Spleen (tissue), 11 donors: ENCODE data around the gene ANO7. TPM values are rescaled to one million over a fixed set of nuclear protein-coding genes. Genes with fewer than 3 reads are reported as not detected.

Source experiments
- DNase-seq: peaks from one replicate; pipeline ENCODE4 v3.0.0-alpha.2; 2020
- H3K27ac ChIP-seq, 8 donors: fragments of 200-600 bp; sonication (generic) in 7 of 8; 1 replicate in 4 of 8; 2 replicates in 4 of 8; pipeline versions ENCODE4 v1.5.0 to v1.8.0; 2016 to 2021; ENCODE audit warnings: inconsistent platforms in 4 of 8, mild to moderate bottlenecking in 4 of 8, moderate library complexity in 1 of 8
- H3K27me3 ChIP-seq, 7 donors: fragments of 200-600 bp; sonication (generic) in 6 of 7; replicated peaks in 1 of 7; 1 replicate in 4 of 7; 2 replicates in 3 of 7; pipeline versions ENCODE4 v1.5.0 to v1.8.0; 2016 to 2021; ENCODE audit warnings: inconsistent platforms in 3 of 7, mild to moderate bottlenecking in 1 of 7
- H3K36me3 ChIP-seq, 6 donors: fragments of 200-600 bp; sonication (generic) in 5 of 6; 1 replicate in 4 of 6; 2 replicates in 2 of 6; pipeline versions ENCODE4 v1.5.0 to v1.8.0; 2016 to 2021; ENCODE audit warnings: inconsistent platforms in 2 of 6
- H3K4me1 ChIP-seq, 6 donors: fragments of 200-600 bp; sonication (generic) in 5 of 6; 1 replicate in 3 of 6; 2 replicates in 3 of 6; pipeline versions ENCODE4 v1.5.0 to v1.8.0; 2016 to 2021; ENCODE audit warnings: inconsistent platforms in 3 of 6
- H3K4me3 ChIP-seq, 8 donors: fragments of 200-600 bp; sonication (generic) in 7 of 8; 1 replicate in 4 of 8; 2 replicates in 4 of 8; pipeline versions ENCODE4 v1.5.0 to v1.8.0; 2016 to 2021; ENCODE audit warnings: inconsistent platforms in 4 of 8, mild to moderate bottlenecking in 4 of 8, moderate library complexity in 2 of 8
- H3K9me3 ChIP-seq, 8 donors: fragments of 200-600 bp; sonication (generic) in 7 of 8; 1 replicate in 4 of 8; 2 replicates in 4 of 8; pipeline versions ENCODE4 v1.5.0 to v1.8.0; 2016 to 2021; ENCODE audit warnings: inconsistent platforms in 4 of 8
- POLR2A ChIP-seq, 3 donors: fragments of 450-650 bp; IDR thresholded peaks; one replicate each; pipeline ENCODE4 v1.5.1; 2017; ENCODE audit warnings: antibody characterized with exemption in 3 of 3, mild to moderate bottlenecking in 1 of 3
- POLR2AphosphoS5 ChIP-seq, 3 donors: sonication (generic); formaldehyde crosslinking; IDR thresholded peaks; one replicate each; pipeline ENCODE4 v1.5.1; 2017; ENCODE audit warnings: antibody characterized with exemption in 3 of 3
- WGBS, 5 donors: extraction: QIAGEN DNeasy Blood & Tissue Kit in 3 of 5; methylation state at CpG; one replicate each; pipeline versions ENCODE4 v1.1.5 to v1.1.7; 2013 to 2018; 5-methylcytosine and 5-hydroxymethylcytosine counted together
- intact Hi-C: fragments of 100-400 bp; cut with DNase I; formaldehyde crosslinking; loops from one replicate; pipeline ENCODE4 v1.15.0; 2023; ENCODE audit warnings: low total_unique reads
- polyA plus RNA-seq, 3 donors: library from polyadenylated mRNA; stranded (reverse); fragments of 200-250 nt; gene quantifications; one replicate each; pipeline ENCODE4 v1.2.1, GENCODE V29; 2013
- total RNA-seq, 7 donors: library from RNA; depleted of rRNA in 3 of 7; stranded (reverse); fragments of >200 nt in 3 of 7; fragmentation: NEBNext Ultra II Directional in 4 of 7; extraction: Animal tissue kit (Norgen Biotek cat#: 25700) in 4 of 7; gene quantifications; one replicate each; pipeline versions ENCODE4 v1.1.0 to v1.2.1, GENCODE V29; 2016 to 2021
- TF ChIP-seq, protein P1 (sequence below), 11 experiments: fragments of 200-600 bp in 7 of 11; fragments of 450-650 bp in 4 of 11; sonication (generic) in 4 of 11; IDR thresholded peaks in 8 of 11; conservative IDR thresholded peaks in 3 of 11; 1 replicate in 7 of 11; 2 replicates in 4 of 11; pipeline versions ENCODE4 v1.4.0 to v1.8.0; 2016 to 2021; ENCODE audit warnings: antibody characterized with exemption in 11 of 11, inconsistent platforms in 4 of 11, mild to moderate bottlenecking in 1 of 11
- donor health status: healthy with polysubstance abuse.
- donor health status: DM: no; HTN: no; CAD: no; lungs with moderate emphysema.
- donor health status: DM: no; HTN: no; CAD: no.
- donor health status: Bipolar disorder and iron deficiency.
- donor health status: healthy.
- donor health status: DM: no; HTN: no; CAD: no.
- donor health status: DM: yes; HTN: yes; CAD: no.

The ANO7 gene
- total and polyA plus RNA-seq, 10 donors: 0.46 to 3.5 (median 2.4) TPM

DNA sequence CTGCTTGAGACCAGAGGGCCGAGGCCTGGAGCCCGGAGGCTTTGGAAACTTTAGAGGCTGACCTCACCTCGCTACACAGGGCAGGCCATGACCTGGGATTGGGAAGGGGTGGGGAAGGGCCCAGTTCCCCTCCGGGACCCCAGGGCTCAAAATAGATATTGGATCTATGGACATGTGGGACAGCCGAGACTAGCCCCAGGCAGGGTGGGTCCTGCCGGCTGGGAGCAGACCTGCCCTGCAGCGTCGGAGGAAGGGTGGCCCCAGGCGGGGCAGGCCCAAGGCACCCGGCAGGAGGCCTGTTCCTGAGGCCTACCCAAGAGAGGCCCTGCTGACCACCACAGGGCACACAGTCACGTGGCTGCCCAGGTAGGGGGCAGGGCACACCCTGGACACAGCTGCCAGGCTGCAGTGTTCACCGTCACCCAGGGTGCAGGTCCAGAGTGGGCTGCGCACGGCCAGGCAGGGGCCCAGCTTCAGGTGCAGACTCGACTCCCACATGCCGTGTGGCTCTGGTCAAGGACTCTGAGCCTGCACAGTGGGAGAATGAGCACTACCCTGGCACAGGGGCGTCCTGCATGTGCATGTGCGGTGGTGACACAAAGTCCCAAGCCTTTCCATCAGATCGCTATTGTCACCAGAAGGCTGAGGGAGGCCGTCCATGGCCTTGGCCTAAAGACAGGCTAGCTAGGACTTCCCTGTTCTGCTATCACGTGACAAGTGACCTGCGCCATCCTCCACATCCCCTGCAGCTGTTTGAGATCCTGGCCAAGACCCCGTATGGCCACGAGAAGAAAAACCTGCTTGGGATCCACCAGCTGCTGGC, 13.2 kb downstream of the ANO7 start:
- intact Hi-C loops: no loop called here
- Histone ChIP-seq H3K4me1 (no peaks in the 10 kb centered on the region), H3K9me3 (no peaks in the 10 kb centered on the region), H3K4me3 (no peak overlapping the region), H3K27me3 (no peaks in the 10 kb centered on the region), H3K36me3 (no peaks in the 10 kb centered on the region), H3K27ac (no peak overlapping the region)
- WGBS, 5 donors: 72 to 83% (median 78%) methylated on average over 11 to 24 of the region's 24 CpGs
- TF ChIP-seq POLR2AphosphoS5 (IDR thresholded peaks at IDR 0.05) (no peak), POLR2A (IDR thresholded peaks at IDR 0.05) (no peak)
- TF ChIP-seq, protein P1, sequence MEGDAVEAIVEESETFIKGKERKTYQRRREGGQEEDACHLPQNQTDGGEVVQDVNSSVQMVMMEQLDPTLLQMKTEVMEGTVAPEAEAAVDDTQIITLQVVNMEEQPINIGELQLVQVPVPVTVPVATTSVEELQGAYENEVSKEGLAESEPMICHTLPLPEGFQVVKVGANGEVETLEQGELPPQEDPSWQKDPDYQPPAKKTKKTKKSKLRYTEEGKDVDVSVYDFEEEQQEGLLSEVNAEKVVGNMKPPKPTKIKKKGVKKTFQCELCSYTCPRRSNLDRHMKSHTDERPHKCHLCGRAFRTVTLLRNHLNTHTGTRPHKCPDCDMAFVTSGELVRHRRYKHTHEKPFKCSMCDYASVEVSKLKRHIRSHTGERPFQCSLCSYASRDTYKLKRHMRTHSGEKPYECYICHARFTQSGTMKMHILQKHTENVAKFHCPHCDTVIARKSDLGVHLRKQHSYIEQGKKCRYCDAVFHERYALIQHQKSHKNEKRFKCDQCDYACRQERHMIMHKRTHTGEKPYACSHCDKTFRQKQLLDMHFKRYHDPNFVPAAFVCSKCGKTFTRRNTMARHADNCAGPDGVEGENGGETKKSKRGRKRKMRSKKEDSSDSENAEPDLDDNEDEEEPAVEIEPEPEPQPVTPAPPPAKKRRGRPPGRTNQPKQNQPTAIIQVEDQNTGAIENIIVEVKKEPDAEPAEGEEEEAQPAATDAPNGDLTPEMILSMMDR (IDR thresholded peaks at IDR 0.05 in 8 of 11, conservative IDR thresholded peaks at IDR 0.05 in 3 of 11): no peak
- DNase-seq: no peak

GRCh38 chr2:241202268-241202585, 13.8 kb downstream of the ANO7 start:
- 87 to 97% (median 91%) methylated on average over 4 to 15 of the region's 15 CpGs for WGBS, 5 donors
- TF ChIP-seq, protein P1 (IDR thresholded peaks at IDR 0.05 in 8 of 11, conservative IDR thresholded peaks at IDR 0.05 in 3 of 11): no peak
- no peak for TF ChIP-seq POLR2AphosphoS5 (IDR thresholded peaks at IDR 0.05)
- TF ChIP-seq POLR2A (IDR thresholded peaks at IDR 0.05): no peak
- Histone ChIP-seq H3K4me3 (no peak overlapping the region), H3K9me3 (no peaks in the 10 kb centered on the region), H3K27ac (no peak overlapping the region), H3K36me3 (no peaks in the 10 kb centered on the region), H3K27me3 (no peaks in the 10 kb centered on the region), H3K4me1 (no peaks in the 10 kb centered on the region)
- intact Hi-C loops: no loop called here
- no peak for DNase-seq

- Histone ChIP-seq H3K4me1 (no peaks in the 10 kb centered on the region), H3K4me3 (no peak overlapping the region), H3K36me3 (no peaks in the 10 kb centered on the region), H3K9me3 (no peaks in the 10 kb centered on the region), H3K27ac (no peak overlapping the region), H3K27me3 (no peaks in the 10 kb centered on the region)
- no peak for DNase-seq
- 86 to 99% (median 88%) methylated on average over 7 to 9 of the region's 9 CpGs for WGBS, 5 donors
- no peak for TF ChIP-seq POLR2AphosphoS5 (IDR thresholded peaks at IDR 0.05)
- TF ChIP-seq, protein P1 (IDR thresholded peaks at IDR 0.05 in 8 of 11, conservative IDR thresholded peaks at IDR 0.05 in 3 of 11): no peak
- TF ChIP-seq POLR2A (IDR thresholded peaks at IDR 0.05): no peak
- intact Hi-C loops: no loop called here
Measured at GRCh38 chr2:241202681-241203080, 14.2 kb downstream of the ANO7 start.

DNA sequence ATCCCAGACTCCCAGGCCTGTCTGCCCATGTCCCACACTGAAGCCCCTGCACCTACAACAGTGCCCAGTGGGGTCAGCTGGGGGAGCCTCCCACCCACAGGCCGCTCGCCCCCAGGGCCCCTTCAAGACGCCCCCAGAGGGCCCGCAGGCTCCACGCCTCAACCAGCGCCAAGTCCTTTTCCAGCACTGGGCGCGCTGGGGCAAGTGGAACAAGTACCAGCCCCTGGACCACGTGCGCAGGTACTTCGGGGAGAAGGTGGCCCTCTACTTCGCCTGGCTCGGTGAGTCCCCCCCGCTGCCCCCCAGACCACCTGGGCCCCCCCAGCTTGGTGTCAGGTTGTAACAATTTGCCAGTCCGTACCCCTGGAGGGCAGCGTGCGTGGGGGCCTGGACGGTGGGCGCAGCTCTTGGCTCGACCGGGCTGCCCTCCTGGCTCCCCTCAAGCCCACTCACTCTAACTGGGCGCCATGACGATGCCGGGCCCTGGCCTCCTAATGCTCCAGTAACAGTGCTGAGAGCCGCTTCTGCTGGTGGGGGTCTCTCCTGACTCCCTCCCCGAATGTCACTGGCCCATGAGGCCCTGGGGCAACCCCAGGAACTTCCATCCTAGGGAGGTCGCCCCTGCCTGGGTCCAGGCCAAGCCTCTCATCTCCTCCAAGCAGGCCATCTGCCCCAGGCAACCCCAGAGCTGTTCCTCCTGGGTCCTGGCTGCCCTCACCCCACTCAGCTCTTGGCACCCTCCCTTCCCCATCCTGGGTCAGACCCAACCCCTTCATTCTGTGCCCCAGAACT, 14.9 kb downstream of the ANO7 start:
- no peaks in the 10 kb centered on the region for H3K9me3 ChIP-seq
- intact Hi-C loops: no loop called here
- TF ChIP-seq, protein P1 (IDR thresholded peaks at IDR 0.05 in 8 of 11, conservative IDR thresholded peaks at IDR 0.05 in 3 of 11): no peak
- TF ChIP-seq POLR2AphosphoS5 (IDR thresholded peaks at IDR 0.05) (no peak), POLR2A (IDR thresholded peaks at IDR 0.05) (no peak)
- no peak for DNase-seq
- H3K4me3 ChIP-seq: no peak overlapping the region
- H3K27ac ChIP-seq: no peak overlapping the region
- H3K4me1 ChIP-seq: no peaks in the 10 kb centered on the region
- H3K27me3 ChIP-seq: no peaks in the 10 kb centered on the region
- WGBS, 5 donors: 92 to 97% (median 95%) methylated on average over 18 to 27 of the region's 27 CpGs
- H3K36me3 ChIP-seq: no peaks in the 10 kb centered on the region
